ENCODE measurements around the gene DPPA3.

GRCh38 chr12:7694556-7695236 is 16.5 kb upstream of the DPPA3 start:
- TF ChIP-seq CTCF (IDR thresholded peaks at IDR 0.05; ENCODE audit: low read length) (no peak), EZH2phosphoT487 (IDR thresholded peaks at IDR 0.05; ENCODE audit: low read length) (no peak)
